HG03045 (cell line): Measurements from ENCODE around the gene EPHX1.
A peak's percentile ranks its signal among the peaks of the same experiment; 100 is the strongest.
"Not testable (repeated sequence)": the region's sequence is repeated elsewhere in the genome, so short reads cannot be mapped to it uniquely, and the experiment has no call there.

Experiments
- ATAC-seq: cut with Tn5 transposase; IDR thresholded peaks from one replicate; pipeline ENCODE4 v1.9.1; 2021; ENCODE audit warnings: mild to moderate bottlenecking, moderate library complexity; ENCODE audit not compliant: unreplicated experiment

The EPHX1 gene

GRCh38 chr1:225809842-225810578 is at the start of gene EPHX1:
Gene EPHX1 (plus strand): TSS chr1:225810124. CDS start chr1:225828730, 18,606 bp downstream.
- peak; percentile 99 for ATAC-seq

- no peak for ATAC-seq
Measured at GRCh38 chr1:225760531-225760930, 49.4 kb upstream of the EPHX1 start.

- not testable (repeated sequence) for ATAC-seq
Measured at GRCh38 chr1:225761395-225761794, 48.5 kb upstream of the EPHX1 start.

- no peak for ATAC-seq
Measured at GRCh38 chr1:225762002-225762441, 47.9 kb upstream of the EPHX1 start.

GRCh38 chr1:225762444-225762843 is 47.5 kb upstream of the EPHX1 start:
- ATAC-seq: no peak

GRCh38 chr1:225763716-225764548 is 46.0 kb upstream of the EPHX1 start:
- ATAC-seq: no peak

- no peak for ATAC-seq
Measured at GRCh38 chr1:225765982-225766674, 43.8 kb upstream of the EPHX1 start.

- no peak for ATAC-seq
Measured at GRCh38 chr1:225766967-225767633, 42.8 kb upstream of the EPHX1 start.

GRCh38 chr1:225767634-225768540 is 42.0 kb upstream of the EPHX1 start:
- ATAC-seq: no peak

- no peak for ATAC-seq
Measured at GRCh38 chr1:225768662-225769426, 41.1 kb upstream of the EPHX1 start.

- ATAC-seq: no peak
Measured at GRCh38 chr1:225769687-225770086, 40.2 kb upstream of the EPHX1 start.

- ATAC-seq: no peak
Measured at GRCh38 chr1:225770561-225771248, 39.2 kb upstream of the EPHX1 start.

- ATAC-seq: no peak
Measured at GRCh38 chr1:225771661-225772322, 38.1 kb upstream of the EPHX1 start.

- no peak for ATAC-seq
Measured at GRCh38 chr1:225772323-225772768, 37.6 kb upstream of the EPHX1 start.

- no peak for ATAC-seq
Measured at GRCh38 chr1:225772848-225773247, 37.1 kb upstream of the EPHX1 start.

- ATAC-seq: no peak
Measured at GRCh38 chr1:225774281-225775147, 35.4 kb upstream of the EPHX1 start.

- no peak for ATAC-seq
Measured at GRCh38 chr1:225776294-225776693, 33.6 kb upstream of the EPHX1 start.
